Sigmoid colon (tissue), 4 donors: ENCODE data around the gene MYCL.

Experiments used
- CTCF ChIP-seq, 4 experiments: fragments of 450-650 bp in 3 of 4; fragments of 200-600 bp in 1 of 4; IDR thresholded peaks; one replicate each; pipeline ENCODE4 v1.5.1; 2016 to 2019; ENCODE audit warnings: antibody characterized with exemption in 4 of 4, mild to moderate bottlenecking in 3 of 4, moderate library complexity in 2 of 4
- EP300 ChIP-seq, 4 donors: sonication (generic); formaldehyde crosslinking; IDR thresholded peaks; one replicate each; pipeline ENCODE4 v1.6.1; 2017; ENCODE audit warnings: antibody characterized with exemption in 4 of 4

GRCh38 chr1:39936724-39937491 is 35.2 kb upstream of the MYCL start:
- TF ChIP-seq CTCF (IDR thresholded peaks at IDR 0.05): no peak
- no peak for TF ChIP-seq EP300 (IDR thresholded peaks at IDR 0.05)
